ENCODE measurements around the gene ROR2.

- TF ChIP-seq CTCF (IDR thresholded peaks at IDR 0.05) (no peak), POLR2A (IDR thresholded peaks at IDR 0.05) (no peak), EP300 (IDR thresholded peaks at IDR 0.05) (no peak)
Measured at GRCh38 chr9:91583966-91584365, 366.1 kb downstream of the ROR2 start.
